Breast epithelium (tissue), 4 donors: ENCODE results near the gene CACNA1I. TPM values are rescaled to one million over a fixed set of nuclear protein-coding genes. Genes with fewer than 3 reads are reported as not detected.

Experiments used
- DNase-seq, 2 donors: peaks; one replicate each; pipeline ENCODE4 v3.0.0-alpha.2; 2019; ENCODE audit warnings: low spot score in 2 of 2
- H3K27ac ChIP-seq, 2 donors: fragments of 200-600 bp; sonication (generic) in 1 of 2; one replicate each; pipeline ENCODE4 v1.5.1; 2016 to 2019; ENCODE audit warnings: mild to moderate bottlenecking in 1 of 2
- H3K27me3 ChIP-seq, 2 donors: fragments of 200-600 bp; sonication (generic) in 1 of 2; one replicate each; pipeline versions ENCODE4 v1.5.1 to v1.6.0; 2017 to 2019; ENCODE audit warnings: control low read depth in 1 of 2, mild to moderate bottlenecking in 1 of 2
- H3K36me3 ChIP-seq: fragments of 200-600 bp; one replicate; pipeline ENCODE4 v1.5.1; 2019
- H3K4me1 ChIP-seq, 2 donors: fragments of 200-600 bp; sonication (generic); one replicate each; pipeline ENCODE4 v1.5.1; 2016 to 2019; ENCODE audit warnings: control low read depth in 1 of 2
- H3K4me3 ChIP-seq, 3 donors: fragments of 200-600 bp; sonication (generic); 1 replicate in 2 of 3; 2 replicates in 1 of 3; pipeline ENCODE4 v1.5.1; 2016 to 2019; ENCODE audit warnings: mild to moderate bottlenecking in 3 of 3, moderate library complexity in 2 of 3
- H3K9me3 ChIP-seq, 2 donors: fragments of 200-600 bp; sonication (generic) in 1 of 2; one replicate each; pipeline ENCODE4 v1.5.1; 2016 to 2019; ENCODE audit warnings: control low read depth in 1 of 2
- POLR2A ChIP-seq: fragments of 450-650 bp; IDR thresholded peaks from one replicate; pipeline ENCODE4 v1.6.1; 2016; ENCODE audit warnings: antibody characterized with exemption, mild to moderate bottlenecking, moderate library complexity
- POLR2AphosphoS5 ChIP-seq, 3 donors: sonication (generic); formaldehyde crosslinking; IDR thresholded peaks; one replicate each; pipeline ENCODE4 v1.6.1; 2017; ENCODE audit warnings: antibody characterized with exemption in 3 of 3
- intact Hi-C: fragments of 100-400 bp; cut with DNase I; formaldehyde crosslinking; loops from one replicate; pipeline ENCODE4 v1.15.1; 2023; ENCODE audit warnings: low total_unique reads
- total RNA-seq, 3 donors: library from RNA; depleted of rRNA; stranded (reverse); fragments of >200 nt; gene quantifications; one replicate each; pipeline ENCODE4 v1.1.0, GENCODE V29; 2016
- TF ChIP-seq, protein P1 (sequence below), 3 donors: fragments of 450-650 bp; IDR thresholded peaks; one replicate each; pipeline ENCODE4 v1.5.1; 2016 to 2017; ENCODE audit warnings: antibody characterized with exemption in 3 of 3, mild to moderate bottlenecking in 3 of 3, moderate library complexity in 3 of 3

CACNA1I gene
- total RNA-seq, 3 donors from 2014 or later: 0.32 to 0.44 (median 0.33) TPM

DNA sequence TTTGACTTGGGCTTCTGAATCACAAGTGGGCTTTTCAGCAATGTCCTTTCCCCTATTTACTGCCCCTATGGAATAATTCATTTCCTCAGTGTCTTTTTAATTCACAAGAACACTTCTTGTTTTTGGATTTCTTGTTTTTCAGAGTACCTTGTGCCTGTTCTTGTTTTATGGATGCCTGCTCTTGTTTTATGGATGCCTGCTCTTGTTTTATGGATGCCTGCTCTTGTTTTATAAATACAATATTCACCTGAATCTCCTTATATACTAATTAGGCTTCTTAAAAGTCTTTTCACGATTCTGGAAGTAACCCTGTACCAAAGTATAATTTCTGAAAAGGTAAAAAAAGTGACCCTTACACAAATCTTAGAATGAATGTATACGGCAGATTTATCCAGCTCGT is 32.8 kb downstream of the CACNA1I start:
- Histone ChIP-seq H3K36me3 (no peaks in the 10 kb centered on the region), H3K9me3 (peaks cover 0 to 4% of the 10 kb centered on the region in 2 donors), H3K4me3 (no peak overlapping the region), H3K27ac (no peak overlapping the region), H3K4me1 (no peaks in the 10 kb centered on the region), H3K27me3 (no peaks in the 10 kb centered on the region)
- DNase-seq: no peak
- TF ChIP-seq, protein P1, sequence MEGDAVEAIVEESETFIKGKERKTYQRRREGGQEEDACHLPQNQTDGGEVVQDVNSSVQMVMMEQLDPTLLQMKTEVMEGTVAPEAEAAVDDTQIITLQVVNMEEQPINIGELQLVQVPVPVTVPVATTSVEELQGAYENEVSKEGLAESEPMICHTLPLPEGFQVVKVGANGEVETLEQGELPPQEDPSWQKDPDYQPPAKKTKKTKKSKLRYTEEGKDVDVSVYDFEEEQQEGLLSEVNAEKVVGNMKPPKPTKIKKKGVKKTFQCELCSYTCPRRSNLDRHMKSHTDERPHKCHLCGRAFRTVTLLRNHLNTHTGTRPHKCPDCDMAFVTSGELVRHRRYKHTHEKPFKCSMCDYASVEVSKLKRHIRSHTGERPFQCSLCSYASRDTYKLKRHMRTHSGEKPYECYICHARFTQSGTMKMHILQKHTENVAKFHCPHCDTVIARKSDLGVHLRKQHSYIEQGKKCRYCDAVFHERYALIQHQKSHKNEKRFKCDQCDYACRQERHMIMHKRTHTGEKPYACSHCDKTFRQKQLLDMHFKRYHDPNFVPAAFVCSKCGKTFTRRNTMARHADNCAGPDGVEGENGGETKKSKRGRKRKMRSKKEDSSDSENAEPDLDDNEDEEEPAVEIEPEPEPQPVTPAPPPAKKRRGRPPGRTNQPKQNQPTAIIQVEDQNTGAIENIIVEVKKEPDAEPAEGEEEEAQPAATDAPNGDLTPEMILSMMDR (IDR thresholded peaks at IDR 0.05): no peak
- no peak for TF ChIP-seq POLR2AphosphoS5 (IDR thresholded peaks at IDR 0.05)
- TF ChIP-seq POLR2A: no peak
- intact Hi-C loops: no loop called here

DNA sequence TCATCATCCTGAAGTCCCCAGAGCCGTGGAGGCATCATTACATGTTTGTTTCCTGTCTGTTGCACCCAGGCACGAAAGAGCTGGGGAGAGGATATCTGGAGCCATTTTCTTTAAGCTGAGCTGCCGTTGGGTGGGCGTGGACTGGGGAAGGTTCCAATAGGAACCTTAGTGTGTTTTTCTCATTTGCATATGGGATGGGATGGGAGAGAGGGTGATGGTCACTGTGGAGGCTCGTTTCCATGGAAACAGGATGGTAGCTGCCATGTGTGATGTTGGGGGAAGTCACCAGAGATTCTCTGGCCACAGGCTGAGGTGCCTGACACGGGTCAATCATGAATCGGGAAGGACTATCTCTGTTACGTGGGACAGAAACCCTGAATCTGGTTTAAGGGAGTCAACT is 39.7 kb downstream of the CACNA1I start:
- no peak for DNase-seq
- Histone ChIP-seq H3K27me3 (no peaks in the 10 kb centered on the region), H3K36me3 (no peaks in the 10 kb centered on the region), H3K4me1 (no peaks in the 10 kb centered on the region), H3K9me3 (no peaks in the 10 kb centered on the region), H3K4me3 (no peak overlapping the region), H3K27ac (no peak overlapping the region)
- TF ChIP-seq, protein P1 (IDR thresholded peaks at IDR 0.05): no peak
- TF ChIP-seq POLR2A: no peak
- no peak for TF ChIP-seq POLR2AphosphoS5 (IDR thresholded peaks at IDR 0.05)
- intact Hi-C loops: no loop called here

DNA sequence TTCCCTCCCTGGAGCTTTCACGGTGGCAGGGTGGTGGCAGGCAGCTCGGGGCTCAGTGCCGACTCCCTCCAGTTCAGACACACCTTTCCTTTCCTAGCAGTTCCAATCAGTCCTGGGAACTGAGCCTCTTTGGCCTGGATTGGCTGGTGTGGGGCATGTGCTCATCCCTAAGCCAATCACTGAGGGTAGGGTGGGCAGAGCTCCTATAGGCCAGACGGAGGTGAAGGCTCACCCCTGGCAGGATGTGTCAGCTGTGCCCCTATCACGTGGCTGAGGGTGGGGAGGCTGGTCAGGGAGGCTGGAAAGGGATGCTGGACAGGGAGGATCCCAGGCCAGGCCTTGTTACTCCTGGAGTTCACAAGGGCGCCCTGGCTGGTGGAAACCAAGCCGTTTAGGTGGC is 40.2 kb downstream of the CACNA1I start:
- no peak overlapping the region for H3K4me3 ChIP-seq
- TF ChIP-seq, protein P1 (IDR thresholded peaks at IDR 0.05): no peak
- no peak for TF ChIP-seq POLR2AphosphoS5 (IDR thresholded peaks at IDR 0.05)
- TF ChIP-seq POLR2A: no peak
- H3K4me1 ChIP-seq: no peaks in the 10 kb centered on the region
- H3K9me3 ChIP-seq: no peaks in the 10 kb centered on the region
- intact Hi-C loops: no loop called here
- no peaks in the 10 kb centered on the region for H3K36me3 ChIP-seq
- no peak for DNase-seq
- H3K27ac ChIP-seq: no peak overlapping the region
- H3K27me3 ChIP-seq: no peaks in the 10 kb centered on the region

DNA sequence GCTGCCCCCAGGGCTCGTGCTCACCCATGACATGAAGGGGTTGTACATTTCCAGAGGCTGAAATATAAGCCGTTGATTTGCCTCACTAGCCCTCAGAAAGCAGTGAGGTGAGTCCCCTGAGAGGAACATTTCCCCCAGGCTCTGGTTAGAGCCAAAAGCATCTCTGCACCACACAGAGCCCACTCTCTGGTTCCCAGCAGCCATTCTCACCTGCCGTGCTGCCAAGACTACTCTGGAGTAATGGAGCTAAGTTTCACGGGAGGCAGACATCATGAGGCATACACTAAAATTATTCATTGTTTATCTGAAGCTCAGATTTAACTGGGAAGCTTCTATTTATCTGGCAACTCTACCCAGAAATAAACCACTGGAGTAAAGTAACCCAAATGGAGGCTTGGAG is 40.8 kb downstream of the CACNA1I start:
- no peak for TF ChIP-seq POLR2AphosphoS5 (IDR thresholded peaks at IDR 0.05)
- TF ChIP-seq POLR2A: no peak
- TF ChIP-seq, protein P1 (IDR thresholded peaks at IDR 0.05): no peak
- H3K4me1 ChIP-seq: no peaks in the 10 kb centered on the region
- no peaks in the 10 kb centered on the region for H3K9me3 ChIP-seq
- no peak for DNase-seq
- H3K36me3 ChIP-seq: no peaks in the 10 kb centered on the region
- intact Hi-C loops: no loop called here
- H3K27me3 ChIP-seq: no peaks in the 10 kb centered on the region
- no peak overlapping the region for H3K27ac ChIP-seq
- no peak overlapping the region for H3K4me3 ChIP-seq

DNA sequence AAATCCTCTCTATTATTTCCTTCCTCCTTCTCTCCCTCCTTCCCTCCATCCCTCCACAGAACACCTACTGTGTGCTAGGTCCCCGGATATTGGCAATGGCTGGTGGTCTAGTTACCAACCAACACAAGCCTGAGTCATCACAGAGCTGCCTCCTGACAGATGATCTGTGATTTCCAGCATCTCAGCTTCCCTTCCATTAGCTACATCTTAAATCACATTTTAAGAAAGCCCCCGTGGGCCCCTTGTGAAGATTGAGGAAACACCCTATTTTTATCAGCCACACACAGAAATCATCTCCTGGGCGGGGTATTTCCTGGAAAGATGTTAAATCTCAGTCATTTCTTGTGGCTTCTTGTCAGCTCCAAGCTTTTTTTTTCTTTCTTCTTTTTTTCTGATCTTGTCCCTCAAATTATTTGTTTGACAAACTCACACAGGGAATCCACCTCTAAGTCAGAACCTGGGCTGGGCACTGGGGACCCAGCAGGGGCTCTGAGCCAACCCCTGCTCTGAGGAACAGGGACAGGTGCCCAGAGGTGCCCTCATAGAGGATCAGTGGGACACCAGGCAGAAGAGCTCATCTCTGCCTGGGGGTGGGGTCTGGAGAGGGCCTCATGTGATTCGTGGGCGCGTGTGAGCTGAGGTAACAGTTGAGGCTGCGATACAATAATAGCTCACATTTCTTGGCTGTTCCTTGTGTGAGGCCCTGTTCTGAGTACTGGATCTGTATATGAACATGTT is 42.4 kb downstream of the CACNA1I start:
- intact Hi-C loops: no loop called here
- no peak for DNase-seq
- TF ChIP-seq POLR2A (no peak), POLR2AphosphoS5 (IDR thresholded peaks at IDR 0.05) (no peak)
- no peaks in the 10 kb centered on the region for H3K4me1 ChIP-seq
- no peak overlapping the region for H3K4me3 ChIP-seq
- H3K27me3 ChIP-seq: no peaks in the 10 kb centered on the region
- H3K9me3 ChIP-seq: no peaks in the 10 kb centered on the region
- no peak overlapping the region for H3K27ac ChIP-seq
- H3K36me3 ChIP-seq: no peaks in the 10 kb centered on the region
